ENCODE measurements around the gene C3orf70.

C3orf70 gene

GRCh38 chr3:185084901-185085300, 68.0 kb downstream of the C3orf70 start:
- H3K4me3 ChIP-seq (ENCODE audit: low read depth, low read length) = no peak overlapping the region
- CTCF ChIA-PET = interaction anchor here (0.8 to 3.9 kb wide), 12 partner anchors 14 to 223 kb away, joined by 3 to 25 read pairs (median 5); no protein-coding TSS in a partner anchor
- DNase-seq (ENCODE audit: low read depth, low spot score) = peak; percentile 73
- POLR2A ChIA-PET = no interaction called here
- peak; percentile 65 for TF ChIP-seq CTCF (IDR thresholded peaks at IDR 0.05; ENCODE audit: insufficient read depth, low read length, missing control alignments)

GRCh38 chr3:185084402-185084801, 68.5 kb downstream of the C3orf70 start:
- no peak for TF ChIP-seq CTCF (IDR thresholded peaks at IDR 0.05; ENCODE audit: insufficient read depth, low read length, missing control alignments)
- DNase-seq (ENCODE audit: low read depth, low spot score) = no peak
- no peak overlapping the region for H3K4me3 ChIP-seq (ENCODE audit: low read depth, low read length)
- CTCF ChIA-PET = interaction anchor here (0.8 to 3.9 kb wide), 12 partner anchors 14 to 224 kb away, joined by 3 to 25 read pairs (median 5); no protein-coding TSS in a partner anchor
- POLR2A ChIA-PET = no interaction called here

- CTCF ChIA-PET = interaction anchor here (0.9 to 2.0 kb wide), 3 partner anchors 12 to 95 kb away, joined by 3 to 9 read pairs (median 3); no protein-coding TSS in a partner anchor
- POLR2A ChIA-PET = no interaction called here
- no peak overlapping the region for H3K4me3 ChIP-seq (ENCODE audit: low read depth, low read length)
- no peak for TF ChIP-seq CTCF (IDR thresholded peaks at IDR 0.05; ENCODE audit: insufficient read depth, low read length, missing control alignments)
- DNase-seq (ENCODE audit: low read depth, low spot score) = no peak
These were observed 70.0 kb downstream of the C3orf70 start for GRCh38 chr3:185082829-185083228.

GRCh38 chr3:185082149-185082548, 70.7 kb downstream of the C3orf70 start:
- no peak for DNase-seq (ENCODE audit: low read depth, low spot score)
- POLR2A ChIA-PET = no interaction called here
- H3K4me3 ChIP-seq (ENCODE audit: low read depth, low read length) = no peak overlapping the region
- no peak for TF ChIP-seq CTCF (IDR thresholded peaks at IDR 0.05; ENCODE audit: insufficient read depth, low read length, missing control alignments)
- CTCF ChIA-PET = interaction anchor here (0.9 to 2.0 kb wide), 3 partner anchors 11 to 96 kb away, joined by 3 to 9 read pairs (median 3); no protein-coding TSS in a partner anchor

- ChIA-PET CTCF (interaction anchor here (2.0 kb wide), 1 partner anchor 95 kb away, joined by 9 read pairs; no protein-coding TSS in a partner anchor), POLR2A (no interaction called here)
- no peak overlapping the region for H3K4me3 ChIP-seq (ENCODE audit: low read depth, low read length)
- peak; percentile 28 for DNase-seq (ENCODE audit: low read depth, low spot score)
- TF ChIP-seq CTCF (IDR thresholded peaks at IDR 0.05; ENCODE audit: insufficient read depth, low read length, missing control alignments) = no peak
These were observed 71.3 kb downstream of the C3orf70 start for GRCh38 chr3:185081521-185081920.

- ChIA-PET CTCF (interaction anchor here (1.0 to 1.3 kb wide), 2 partner anchors 9 to 96 kb away, joined by 3 to 4 read pairs; no protein-coding TSS in a partner anchor), POLR2A (no interaction called here)
- DNase-seq (ENCODE audit: low read depth, low spot score) = no peak
- H3K4me3 ChIP-seq (ENCODE audit: low read depth, low read length) = no peak overlapping the region
- TF ChIP-seq CTCF (IDR thresholded peaks at IDR 0.05; ENCODE audit: insufficient read depth, low read length, missing control alignments) = no peak
These were observed 73.2 kb downstream of the C3orf70 start for GRCh38 chr3:185079625-185080024.
